Heart left ventricle (tissue), 16 donors: Measurements from ENCODE around the gene CAMTA1. TPM values are rescaled to one million over a fixed set of nuclear protein-coding genes. Genes with fewer than 3 reads are reported as not detected.

ENCODE experiments used
- ATAC-seq, 4 donors: fragments of 200-7000 bp; cut with Tn5 transposase; one replicate each; pipeline ENCODE4 v1.9.1; 2020 to 2022; ENCODE audit warnings: moderate library complexity in 4 of 4, mild to moderate bottlenecking in 3 of 4, moderate number of reproducible peaks in 1 of 4
- DNase-seq, 5 donors: peaks; one replicate each; pipeline ENCODE4 v3.0.0-alpha.2; 2020
- H3K27ac ChIP-seq, 12 donors: fragments of 200-600 bp; sonication (generic) in 4 of 12; one replicate each; pipeline versions ENCODE4 v1.5.0 to v1.8.0; 2016 to 2022; ENCODE audit warnings: mild to moderate bottlenecking in 2 of 12
- H3K27me3 ChIP-seq, 9 donors: fragments of 200-600 bp; sonication (generic) in 2 of 9; one replicate each; pipeline versions ENCODE4 v1.5.1 to v1.8.0; 2016 to 2022; ENCODE audit warnings: mild to moderate bottlenecking in 3 of 9
- H3K36me3 ChIP-seq, 9 donors: fragments of 200-600 bp; sonication (generic) in 2 of 9; one replicate each; pipeline versions ENCODE4 v1.5.0 to v1.8.0; 2018 to 2022; ENCODE audit warnings: mild to moderate bottlenecking in 2 of 9
- H3K4me1 ChIP-seq, 12 donors: fragments of 200-600 bp; sonication (generic) in 4 of 12; one replicate each; pipeline versions ENCODE4 v1.5.0 to v1.8.0; 2016 to 2022; ENCODE audit warnings: mild to moderate bottlenecking in 3 of 12
- H3K4me3 ChIP-seq, 12 donors: fragments of 200-600 bp; sonication (generic) in 4 of 12; one replicate each; pipeline versions ENCODE4 v1.5.0 to v1.8.0; 2017 to 2022; ENCODE audit warnings: mild to moderate bottlenecking in 9 of 12, moderate library complexity in 4 of 12
- H3K9me3 ChIP-seq, 12 donors: fragments of 200-600 bp; sonication (generic) in 4 of 12; one replicate each; pipeline versions ENCODE4 v1.5.0 to v1.8.0; 2016 to 2022; ENCODE audit warnings: mild to moderate bottlenecking in 1 of 12
- CTCF ChIP-seq, 12 donors: fragments of 200-600 bp; sonication (generic) in 4 of 12; IDR thresholded peaks; one replicate each; pipeline versions ENCODE4 v1.5.0 to v1.8.0; 2018 to 2022; ENCODE audit warnings: antibody characterized with exemption in 12 of 12, mild to moderate bottlenecking in 5 of 12
- POLR2A ChIP-seq, 2 donors: fragments of 450-650 bp; IDR thresholded peaks; one replicate each; pipeline ENCODE4 v1.6.1; 2017; ENCODE audit warnings: antibody characterized with exemption in 2 of 2, mild to moderate bottlenecking in 2 of 2, moderate library complexity in 2 of 2
- WGBS, 4 donors: extraction: QIAGEN DNeasy Blood & Tissue Kit in 2 of 4; methylation state at CpG; one replicate each; pipeline versions ENCODE4 v1.1.5 to v1.1.7; 2013 to 2018; 5-methylcytosine and 5-hydroxymethylcytosine counted together
- intact Hi-C, 10 donors: fragments of 100-400 bp; cut with DNase I; formaldehyde crosslinking; loops; one replicate each; pipeline versions ENCODE4 v1.11.1 to v1.14.2; 2022
- polyA plus RNA-seq, 2 donors: library from polyadenylated mRNA; stranded (reverse); fragments of 200-250 nt; gene quantifications; one replicate each; pipeline ENCODE4 v1.2.3, GENCODE V29; 2013
- total RNA-seq, 9 donors: library from RNA; depleted of rRNA in 2 of 9; stranded (reverse); fragments of >200 nt in 2 of 9; fragmentation: NEBNext Ultra II Directional in 3 of 9; extraction: Animal tissue kit (Norgen Biotek cat#: 25700) in 3 of 9; gene quantifications; one replicate each; pipeline versions ENCODE4 v1.1.0 to v1.2.4, GENCODE V29; 2016 to 2023
- donor health status: ischemic (EF 13 %, LVEDD 7.1; RV severe dilation, severe dysfunction).
- donor health status: healthy with polysubstance abuse.
- donor health status: DM: no; HTN: yes; CAD: no.
- donor health status: DM: no; HTN: no; CAD: no.
- donor health status: ischemic (EF 25% LVEDD 6.9; RV normal size, moderate dysfunction).
- donor health status: ischemic (EF 25% LVEDD 5.7; RV mildly dilated, moderate dysfunction).
- donor health status: healthy.
- donor health status: DM: yes; HTN: yes; CAD: no.
- donor health status: ischemic (EF 35%, LVEDD 5.7; RV mildly dilated, moderate dysfunction).
- donor health status: nonischemic (EF 11% LVEDD 7.7; RV severe dilation, severe dysfunction).
- donor health status: DM: yes; HTN: yes; CAD: no.
- donor health status: PGD.
- donor health status: ischemic (EF 29% LVEDD 5.4; RV normal size, mild dysfunction).
- donor health status: nonischemic (EF 23%, LVEDD 6.1; RV moderate dilation, normal function).

CAMTA1 gene
- total and polyA plus RNA-seq, 11 donors: 114 to 303 (median 137) TPM

GRCh38 chr1:6897138-6897537 is 111.9 kb downstream of the CAMTA1 start:
- DNase-seq (no peak), ATAC-seq (no peak)
- H3K36me3 ChIP-seq: no peaks in the 10 kb centered on the region
- H3K27me3 ChIP-seq: no peaks in the 10 kb centered on the region
- H3K27ac ChIP-seq: no peak overlapping the region
- intact Hi-C loops: no loop called here
- TF ChIP-seq POLR2A (IDR thresholded peaks at IDR 0.05) (no peak), CTCF (IDR thresholded peaks at IDR 0.05) (no peak)
- no peak overlapping the region for H3K4me3 ChIP-seq
- no peaks in the 10 kb centered on the region for H3K9me3 ChIP-seq
- WGBS, 4 donors: 95 to 96% (median 95%) methylated on average over 2 of the region's 2 CpGs
- no peaks in the 10 kb centered on the region for H3K4me1 ChIP-seq

- Histone ChIP-seq H3K27ac (no peak overlapping the region), H3K4me1 (no peaks in the 10 kb centered on the region), H3K9me3 (no peaks in the 10 kb centered on the region), H3K4me3 (no peak overlapping the region), H3K36me3 (no peaks in the 10 kb centered on the region), H3K27me3 (no peaks in the 10 kb centered on the region)
- intact Hi-C loops: no loop called here
- WGBS, 4 donors: 76 to 83% (median 82%) methylated on average over 7 of the region's 7 CpGs
- DNase-seq: no peak
- no peak for TF ChIP-seq CTCF (IDR thresholded peaks at IDR 0.05)
- TF ChIP-seq POLR2A (IDR thresholded peaks at IDR 0.05): no peak
- no peak for ATAC-seq
These were observed 113.8 kb downstream of the CAMTA1 start for GRCh38 chr1:6898974-6899539.

GRCh38 chr1:6899621-6900020 is 114.4 kb downstream of the CAMTA1 start:
- DNase-seq (no peak), ATAC-seq (no peak)
- Histone ChIP-seq H3K4me1 (no peaks in the 10 kb centered on the region), H3K4me3 (no peak overlapping the region), H3K27ac (no peak overlapping the region), H3K9me3 (no peaks in the 10 kb centered on the region), H3K27me3 (no peaks in the 10 kb centered on the region), H3K36me3 (no peaks in the 10 kb centered on the region)
- no peak for TF ChIP-seq CTCF (IDR thresholded peaks at IDR 0.05)
- no peak for TF ChIP-seq POLR2A (IDR thresholded peaks at IDR 0.05)
- intact Hi-C loops: no loop called here
- 88 to 93% (median 91%) methylated on average over 4 of the region's 4 CpGs for WGBS, 4 donors

GRCh38 chr1:6902153-6902552 is 116.9 kb downstream of the CAMTA1 start:
- intact Hi-C loops: no loop called here
- no peak for TF ChIP-seq CTCF (IDR thresholded peaks at IDR 0.05)
- H3K4me3 ChIP-seq: no peak overlapping the region
- H3K36me3 ChIP-seq: no peaks in the 10 kb centered on the region
- 85 to 93% (median 87%) methylated on average over 2 of the region's 2 CpGs for WGBS, 4 donors
- ATAC-seq: no peak
- H3K9me3 ChIP-seq: no peaks in the 10 kb centered on the region
- no peak for DNase-seq
- no peak overlapping the region for H3K27ac ChIP-seq
- H3K4me1 ChIP-seq: peaks cover 0 to 3% (median 0%) of the 10 kb centered on the region in 12 donors
- no peaks in the 10 kb centered on the region for H3K27me3 ChIP-seq
